Measurements from ENCODE around the gene C1orf167. TPM values are rescaled to one million over a fixed set of nuclear protein-coding genes. Genes with fewer than 3 reads are reported as not detected.

Gene C1orf167
- total RNA-seq, 1 experiment from 2014 or later = 0.39 TPM

- H2BK20ac ChIP-seq (ENCODE audit: low read depth, low read length, poor library complexity, severe bottlenecking) = no peak overlapping the region
- no peak overlapping the region for H3K23ac ChIP-seq (ENCODE audit: insufficient read length, low read depth, low read length)
- peaks cover 6% of the 10 kb centered on the region for H3K23me2 ChIP-seq (ENCODE audit: insufficient read length, low read depth, low read length, poor library complexity, severe bottlenecking)
- no peak overlapping the region for H3K4me2 ChIP-seq (ENCODE audit: insufficient read depth, insufficient read length, low read length)
- no peak overlapping the region for H4K91ac ChIP-seq (ENCODE audit: insufficient read length, low read depth, low read length)
- no CpG with 5 or more reads among the region's 15 CpGs for WGBS (ENCODE audit: extremely low coverage, insufficient read length, low lambda C conversion rate)
- no peaks in the 10 kb centered on the region for H3K79me2 ChIP-seq (ENCODE audit: insufficient read depth, low read length)
- no peaks in the 10 kb centered on the region for H3K9me3 ChIP-seq (ENCODE audit: control insufficient read depth, low read depth, low read length)
- no peak overlapping the region for H4K8ac ChIP-seq (replicated peaks; ENCODE audit: insufficient read length, low read depth, low read length)
- H3K4me1 ChIP-seq (ENCODE audit: insufficient read depth, low read length) = peaks cover 4% of the 10 kb centered on the region; the same call in 1 of the 2 replicates
- H3K4me1 Mint-ChIP-seq = peaks cover 27 to 34% of the 10 kb centered on the region in 2 experiments
- no peaks in the 10 kb centered on the region for H3K27me3 ChIP-seq (ENCODE audit: insufficient read depth, low read length)
- no peaks in the 10 kb centered on the region; a peak in 1 of 5 replicates for H3K9me3 Mint-ChIP-seq
- no peak overlapping the region for H3T11ph ChIP-seq (ENCODE audit: low read length)
- H2BK15ac ChIP-seq (ENCODE audit: low read depth, low read length) = no peak overlapping the region
- no peaks in the 10 kb centered on the region for H3K27me3 Mint-ChIP-seq (ENCODE audit: low read depth)
- H3K79me1 ChIP-seq (ENCODE audit: insufficient read depth, low read depth, low read length, poor library complexity, severe bottlenecking) = no peaks in the 10 kb centered on the region
- no peaks in the 10 kb centered on the region for H4K20me1 ChIP-seq (ENCODE audit: control insufficient read depth, insufficient read depth, insufficient read length)
- H2AFZ ChIP-seq (ENCODE audit: low read length) = no peak overlapping the region
- H3K18ac ChIP-seq (ENCODE audit: insufficient read length, low read depth, low read length) = no peak overlapping the region
- no peak overlapping the region for H4K5ac ChIP-seq (ENCODE audit: insufficient read length, low read depth, low read length)
- no peak overlapping the region for H2BK120ac ChIP-seq (ENCODE audit: low read depth, low read length, poor library complexity, severe bottlenecking)
- H2BK5ac ChIP-seq (ENCODE audit: insufficient read length, low read length) = no peak overlapping the region
- H3K36me3 Mint-ChIP-seq (ENCODE audit: insufficient read depth in 1 of 3, low read depth in 3 of 3) = peaks cover 0 to 12% (median 2%) of the 10 kb centered on the region in 3 experiments; a peak in 5 of 7 replicates
- H3K14ac ChIP-seq (ENCODE audit: insufficient read depth, low read length) = no peak overlapping the region
- H3K56ac ChIP-seq (ENCODE audit: insufficient read length, low read depth, low read length) = no peak overlapping the region
- H3K27ac Mint-ChIP-seq = peak overlapping the region; percentile 48 to 84 (median 61); a peak in 5 of 7 replicates
- no peak for DNase-seq
- no peak overlapping the region for H3K9ac ChIP-seq (ENCODE audit: extremely low read depth, insufficient read length, low read length)
- no peak overlapping the region for H2BK12ac ChIP-seq (ENCODE audit: insufficient read length, low read depth, low read length)
- H3K4me3 Mint-ChIP-seq = no peak overlapping the region; a peak in 2 of 5 replicates
- H3K4ac ChIP-seq (ENCODE audit: low read depth, low read length) = no peak overlapping the region
- no peak overlapping the region for H3K27ac ChIP-seq (ENCODE audit: insufficient read length, low read depth, low read length)
- no peak for TF ChIP-seq CTCF (conservative IDR thresholded peaks at IDR 0.05)
- no peak overlapping the region for H2AK5ac ChIP-seq (ENCODE audit: insufficient read length, low read length)
These were observed 21.5 kb upstream of the C1orf167 start for GRCh38 chr1:11740258-11741192.
